H9 (cell line): ENCODE measurements around the gene ZNF319. TPM values are rescaled to one million over a fixed set of nuclear protein-coding genes. Genes with fewer than 3 reads are reported as not detected.

Experiments used
- DNase-seq: peaks from one replicate; pipeline ENCODE4 v3.0.0-alpha.2; 2017
- H2AFZ ChIP-seq: one replicate; pipeline ENCODE4 v1.6.1; 2013; ENCODE audit warnings: mild to moderate bottlenecking, low read length, control low read depth, moderate library complexity
- H2AK5ac ChIP-seq: 2 replicates; pipeline ENCODE4 v1.6.1; 2013; ENCODE audit warnings: low read length, control low read depth, mixed read lengths; ENCODE audit not compliant: insufficient read length
- H2BK120ac ChIP-seq: one replicate; pipeline ENCODE4 v1.6.1; 2013; ENCODE audit warnings: low read depth, mild to moderate bottlenecking, low read length, control low read depth, inconsistent platforms; ENCODE audit not compliant: poor library complexity, severe bottlenecking
- H2BK12ac ChIP-seq: 2 replicates; pipeline ENCODE4 v1.6.1; 2013; ENCODE audit warnings: low read length, control low read depth, mixed read lengths, low read depth; ENCODE audit not compliant: insufficient read length
- H2BK15ac ChIP-seq: 2 replicates; pipeline ENCODE4 v1.6.1; 2013; ENCODE audit warnings: low read depth, low read length, control low read depth
- H2BK20ac ChIP-seq: one replicate; pipeline ENCODE4 v1.6.1; 2013; ENCODE audit warnings: low read depth, mild to moderate bottlenecking, low read length, control low read depth, inconsistent platforms; ENCODE audit not compliant: poor library complexity, severe bottlenecking
- H2BK5ac ChIP-seq: 2 replicates; pipeline ENCODE4 v1.6.1; 2013; ENCODE audit warnings: low read length, control low read depth, mixed read lengths; ENCODE audit not compliant: insufficient read length
- H3K14ac ChIP-seq: 2 replicates; pipeline ENCODE4 v1.6.1; 2013; ENCODE audit warnings: low read length, control low read depth; ENCODE audit not compliant: insufficient read depth
- H3K18ac ChIP-seq: 2 replicates; pipeline ENCODE4 v1.6.1; 2013; ENCODE audit warnings: low read depth, mild to moderate bottlenecking, mixed read lengths, low read length, control low read depth; ENCODE audit not compliant: insufficient read length
- H3K23ac ChIP-seq: 2 replicates; pipeline ENCODE4 v1.6.1; 2013; ENCODE audit warnings: low read length, control low read depth, mixed read lengths, low read depth; ENCODE audit not compliant: insufficient read length
- H3K23me2 ChIP-seq: 2 replicates; pipeline ENCODE4 v1.6.1; 2013; ENCODE audit warnings: low read depth, mild to moderate bottlenecking, mixed read lengths, low read length, control low read depth; ENCODE audit not compliant: insufficient read length, poor library complexity, severe bottlenecking
- H3K27ac ChIP-seq: 2 replicates; pipeline ENCODE4 v1.5.1; 2013; ENCODE audit warnings: low read length, control low read depth, mixed read lengths, low read depth; ENCODE audit not compliant: insufficient read length
- H3K27me3 ChIP-seq: 2 replicates; pipeline ENCODE4 v1.6.1; 2013; ENCODE audit warnings: low read length, control low read depth, inconsistent platforms; ENCODE audit not compliant: insufficient read depth
- H3K4ac ChIP-seq: 2 replicates; pipeline ENCODE4 v1.6.1; 2013; ENCODE audit warnings: low read depth, mild to moderate bottlenecking, control low read depth, inconsistent platforms, low read length, moderate library complexity
- H3K4me1 ChIP-seq: 2 replicates; pipeline ENCODE4 v1.6.1; 2013; ENCODE audit warnings: low read length, control low read depth, inconsistent platforms; ENCODE audit not compliant: insufficient read depth
- H3K4me2 ChIP-seq: 2 replicates; pipeline ENCODE4 v1.6.1; 2013; ENCODE audit warnings: low read length, control low read depth, mixed read lengths; ENCODE audit not compliant: insufficient read length, insufficient read depth
- H3K56ac ChIP-seq: 2 replicates; pipeline ENCODE4 v1.6.1; 2013; ENCODE audit warnings: low read depth, mild to moderate bottlenecking, mixed read lengths, low read length, control low read depth; ENCODE audit not compliant: insufficient read length
- H3K79me1 ChIP-seq: 2 replicates; pipeline ENCODE4 v1.6.1; 2013; ENCODE audit warnings: low read depth, mild to moderate bottlenecking, moderate library complexity, low read length, control low read depth, inconsistent platforms; ENCODE audit not compliant: insufficient read depth, poor library complexity, severe bottlenecking
- H3K79me2 ChIP-seq: 2 replicates; pipeline ENCODE4 v1.6.1; 2013; ENCODE audit warnings: low read length, control low read depth, inconsistent platforms; ENCODE audit not compliant: insufficient read depth
- H3K9ac ChIP-seq: 2 replicates; pipeline ENCODE4 v1.6.1; 2013; ENCODE audit warnings: low read length, control low read depth, mixed read lengths; ENCODE audit not compliant: insufficient read length; ENCODE audit errors: extremely low read depth
- H3K9me3 ChIP-seq: one replicate; pipeline ENCODE4 v1.6.1; 2013; ENCODE audit warnings: low read depth, low read length, inconsistent platforms; ENCODE audit not compliant: control insufficient read depth
- H3T11ph ChIP-seq: one replicate; pipeline ENCODE4 v1.6.1; 2013; ENCODE audit warnings: mild to moderate bottlenecking, low read length, control low read depth, inconsistent platforms
- H4K20me1 ChIP-seq: one replicate; pipeline ENCODE4 v1.6.1; 2013; ENCODE audit not compliant: control insufficient read depth, insufficient read length, insufficient read depth
- H4K5ac ChIP-seq: 2 replicates; pipeline ENCODE4 v1.6.1; 2013; ENCODE audit warnings: low read depth, mild to moderate bottlenecking, mixed read lengths, low read length, control low read depth; ENCODE audit not compliant: insufficient read length
- H4K8ac ChIP-seq: replicated peaks from 2 replicates; pipeline ENCODE4 v1.6.1; 2013; ENCODE audit warnings: low read length, control low read depth, mixed read lengths, low read depth; ENCODE audit not compliant: insufficient read length
- H4K91ac ChIP-seq: 2 replicates; pipeline ENCODE4 v1.6.1; 2013; ENCODE audit warnings: low read depth, mild to moderate bottlenecking, moderate library complexity, mixed read lengths, low read length, control low read depth; ENCODE audit not compliant: insufficient read length
- H3K27ac Mint-ChIP-seq, 3 experiments: 2 replicates in 2 of 3; 3 replicates in 1 of 3; pipeline ENCODE4 v1.8.0; 2020 to 2021; ENCODE audit warnings: mixed read lengths in 3 of 3, mild to moderate bottlenecking in 1 of 3, moderate library complexity in 1 of 3
- H3K27me3 Mint-ChIP-seq: 2 replicates; pipeline ENCODE4 v1.8.0; 2021; ENCODE audit warnings: low read depth, mild to moderate bottlenecking, moderate library complexity, mixed read lengths
- H3K36me3 Mint-ChIP-seq, 3 experiments: 2 replicates in 2 of 3; 3 replicates in 1 of 3; pipeline ENCODE4 v1.8.0; 2020 to 2021; ENCODE audit warnings: low read depth in 3 of 3, mixed read lengths in 3 of 3; ENCODE audit not compliant: insufficient read depth in 1 of 3
- H3K4me1 Mint-ChIP-seq, 2 experiments: 2 replicates each; pipeline ENCODE4 v1.8.0; 2020; ENCODE audit warnings: mixed read lengths in 2 of 2
- H3K4me3 Mint-ChIP-seq, 2 experiments: 2 replicates in 1 of 2; 3 replicates in 1 of 2; pipeline ENCODE4 v1.8.0; 2020 to 2021; ENCODE audit warnings: mild to moderate bottlenecking in 2 of 2, mixed read lengths in 2 of 2, moderate library complexity in 1 of 2
- H3K9me3 Mint-ChIP-seq, 2 experiments: 2 replicates in 1 of 2; 3 replicates in 1 of 2; pipeline ENCODE4 v1.8.0; 2020; ENCODE audit warnings: mild to moderate bottlenecking in 2 of 2, mixed read lengths in 2 of 2, moderate library complexity in 1 of 2
- CTCF ChIP-seq: fragments of 200-600 bp; sonication (generic); conservative IDR thresholded peaks from 3 replicates; pipeline ENCODE4 v1.8.0; 2021; ENCODE audit warnings: antibody characterized with exemption, mild to moderate bottlenecking
- WGBS: extraction: QIAGEN DNeasy Blood & Tissue Kit; methylation state at CpG from one replicate; pipeline ENCODE4 v1.1.7; 2013; ENCODE audit warnings: missing lambda C conversion rate, low lambda C conversion rate, mixed read lengths; ENCODE audit not compliant: insufficient read length; ENCODE audit errors: extremely low coverage; 5-methylcytosine and 5-hydroxymethylcytosine counted together
- total RNA-seq: library from RNA; stranded (reverse); gene quantifications from 2 replicates; pipeline ENCODE4 v1.2.1, GENCODE V29; 2021

The ZNF319 gene
- total RNA-seq, 1 experiment from 2014 or later, result 5.6 TPM

- peaks cover 6 to 8% of the 10 kb centered on the region in 2 experiments; a peak in 2 of 4 replicates for H3K4me1 Mint-ChIP-seq
- no peaks in the 10 kb centered on the region for H3K79me1 ChIP-seq
- no peak overlapping the region for H4K91ac ChIP-seq
- no peaks in the 10 kb centered on the region for H4K20me1 ChIP-seq
- H3K18ac ChIP-seq, result no peak overlapping the region
- H3K23me2 ChIP-seq, result no peaks in the 10 kb centered on the region
- no peaks in the 10 kb centered on the region for H3K27me3 Mint-ChIP-seq
- no peak overlapping the region for H3K4ac ChIP-seq
- no peak overlapping the region for H2BK5ac ChIP-seq
- H4K5ac ChIP-seq, result no peak overlapping the region
- H2AK5ac ChIP-seq, result no peak overlapping the region
- WGBS, result no CpG with 5 or more reads among the region's 2 CpGs
- H3K36me3 Mint-ChIP-seq, result no peaks in the 10 kb centered on the region
- H2BK120ac ChIP-seq, result no peak overlapping the region
- no peak for DNase-seq
- no peaks in the 10 kb centered on the region for H3K9me3 Mint-ChIP-seq
- no peak overlapping the region for H3K56ac ChIP-seq
- no peak overlapping the region for H3K27ac ChIP-seq
- H2BK15ac ChIP-seq, result no peak overlapping the region
- no peak overlapping the region for H3K14ac ChIP-seq
- no peak overlapping the region for H2BK20ac ChIP-seq
- no peaks in the 10 kb centered on the region for H3K79me2 ChIP-seq
- no peak overlapping the region for H3K27ac Mint-ChIP-seq
- H3K27me3 ChIP-seq, result no peaks in the 10 kb centered on the region
- no peak overlapping the region for H2AFZ ChIP-seq
- H2BK12ac ChIP-seq, result no peak overlapping the region
- no peak overlapping the region for H3K4me2 ChIP-seq
- H4K8ac ChIP-seq, result no peak overlapping the region
- no peak overlapping the region for H3K23ac ChIP-seq
- no peak overlapping the region for H3T11ph ChIP-seq
- H3K9ac ChIP-seq, result no peak overlapping the region
- H3K4me1 ChIP-seq, result no peaks in the 10 kb centered on the region
- no peak for TF ChIP-seq CTCF
- H3K9me3 ChIP-seq, result no peaks in the 10 kb centered on the region
- H3K4me3 Mint-ChIP-seq, result no peak overlapping the region
Observed at GRCh38 chr16:57947261-57947660, 53.2 kb downstream of the ZNF319 start.
